BE2C (cell line): ENCODE data around the gene MAP3K3.

Experiments
- DNase-seq: peaks from one replicate; pipeline ENCODE4 v3.0.0-alpha.2; 2020
- H3K27me3 ChIP-seq: fragments of 250-450 bp; sonication (Bioruptor Pico); 2 replicates; pipeline ENCODE4 v1.5.1; 2020; ENCODE audit warnings: mild to moderate bottlenecking
- H3K36me3 ChIP-seq: fragments of 250-450 bp; sonication (Bioruptor Pico); 2 replicates; pipeline ENCODE4 v1.5.1; 2020; ENCODE audit warnings: mild to moderate bottlenecking
- H3K4me1 ChIP-seq: fragments of 250-450 bp; sonication (Bioruptor Pico); 2 replicates; pipeline ENCODE4 v1.5.1; 2020
- H3K4me3 ChIP-seq: 2 replicates; pipeline ENCODE4 v1.5.1; 2011; ENCODE audit warnings: low read depth, low read length
- H3K9me3 ChIP-seq: fragments of 250-450 bp; sonication (Bioruptor Pico); 2 replicates; pipeline ENCODE4 v1.5.1; 2020
- CTCF ChIP-seq: IDR thresholded peaks from 2 replicates; pipeline ENCODE4 v1.5.1; 2012; ENCODE audit warnings: mild to moderate bottlenecking, low read depth, low read length

MAP3K3 gene

DNA sequence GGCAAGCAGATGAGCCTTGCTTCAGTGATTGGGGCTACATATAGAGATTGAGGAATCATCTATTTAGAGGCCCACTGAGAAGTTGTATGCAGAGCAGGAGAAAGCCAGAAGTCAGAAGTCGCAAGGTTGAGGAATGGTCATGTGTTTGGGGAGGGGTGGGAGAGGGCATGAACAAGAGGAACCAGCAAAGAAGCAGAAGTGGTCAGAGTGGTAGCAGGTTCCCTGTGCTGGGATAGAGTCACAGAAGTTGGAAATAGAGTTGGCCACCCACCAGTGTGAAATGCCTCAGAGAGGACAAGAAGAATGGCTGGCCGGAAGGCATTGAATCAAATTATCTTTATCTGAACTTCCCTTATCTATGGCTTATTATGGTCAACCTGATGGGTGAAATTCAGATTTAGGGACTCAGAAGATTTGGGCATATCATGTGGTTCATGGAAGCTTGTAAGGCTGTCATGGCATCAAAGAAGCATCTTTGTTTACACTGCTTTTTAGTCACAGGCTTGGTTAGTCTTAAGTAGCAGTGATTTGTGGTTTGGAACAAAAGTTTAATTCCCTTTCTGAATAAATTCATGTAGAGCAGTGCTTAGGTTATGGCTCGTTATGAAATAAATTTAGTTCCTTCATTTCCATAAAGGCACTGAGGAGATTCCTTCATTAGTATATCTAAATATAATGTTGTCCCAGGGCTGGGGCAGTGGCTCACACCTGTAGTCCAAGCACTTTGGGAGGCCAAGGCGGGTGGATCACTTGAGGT lies 19.7 kb downstream of the MAP3K3 start:
- no peak overlapping the region for H3K4me3 ChIP-seq
- no peaks in the 10 kb centered on the region; the same call in 1 of the 2 replicates for H3K4me1 ChIP-seq
- no peak for DNase-seq
- no peak for TF ChIP-seq CTCF
- no peaks in the 10 kb centered on the region for H3K9me3 ChIP-seq
- H3K27me3 ChIP-seq, result no peaks in the 10 kb centered on the region
- H3K36me3 ChIP-seq, result peaks cover 7% of the 10 kb centered on the region

- Histone ChIP-seq H3K27me3 (no peaks in the 10 kb centered on the region), H3K4me3 (no peak overlapping the region), H3K36me3 (peaks cover 6% of the 10 kb centered on the region), H3K9me3 (no peaks in the 10 kb centered on the region), H3K4me1 (no peaks in the 10 kb centered on the region; the same call in 1 of the 2 replicates)
- no peak for DNase-seq
- TF ChIP-seq CTCF, result no peak
These were observed 22.6 kb downstream of the MAP3K3 start for GRCh38 chr17:63644846-63645245.

- TF ChIP-seq CTCF, result no peak
These were observed 23.7 kb downstream of the MAP3K3 start for GRCh38 chr17:63645775-63646487.

GRCh38 chr17:63646488-63646806 lies 24.2 kb downstream of the MAP3K3 start:
- Histone ChIP-seq H3K9me3 (no peaks in the 10 kb centered on the region), H3K27me3 (no peaks in the 10 kb centered on the region), H3K36me3 (peaks cover 6% of the 10 kb centered on the region), H3K4me3 (no peak overlapping the region), H3K4me1 (no peaks in the 10 kb centered on the region; the same call in 1 of the 2 replicates)
- no peak for DNase-seq
- TF ChIP-seq CTCF, result no peak

More at GRCh38 chr17:63645775-63646487, 23.7 kb downstream of the MAP3K3 start:
- no peaks in the 10 kb centered on the region for H3K9me3 ChIP-seq
- DNase-seq, result no peak
- peaks cover 6% of the 10 kb centered on the region for H3K36me3 ChIP-seq
- no peaks in the 10 kb centered on the region for H3K27me3 ChIP-seq
- H3K4me1 ChIP-seq, result no peaks in the 10 kb centered on the region; the same call in 1 of the 2 replicates
- H3K4me3 ChIP-seq, result no peak overlapping the region

- Histone ChIP-seq H3K9me3 (no peaks in the 10 kb centered on the region), H3K27me3 (no peaks in the 10 kb centered on the region), H3K36me3 (peaks cover 9% of the 10 kb centered on the region), H3K4me3 (no peak overlapping the region), H3K4me1 (no peaks in the 10 kb centered on the region; the same call in 1 of the 2 replicates)
- DNase-seq, result no peak
- TF ChIP-seq CTCF, result no peak
These were observed 25.0 kb downstream of the MAP3K3 start for GRCh38 chr17:63647065-63647725.
